Measurements from ENCODE around the gene LHFPL3.
"Not testable (repeated sequence)": the region's sequence is repeated elsewhere in the genome, so short reads cannot be mapped to it uniquely, and the experiment has no call there.

Gene LHFPL3

GRCh38 chr7:104627516-104627915, 299.1 kb downstream of the LHFPL3 start:
- DNase-seq = no peak

- DNase-seq = no peak
These were observed 299.6 kb downstream of the LHFPL3 start for GRCh38 chr7:104628017-104628416.

- no peak for DNase-seq
These were observed 301.0 kb downstream of the LHFPL3 start for GRCh38 chr7:104629408-104629807.

GRCh38 chr7:104640506-104640905, 312.1 kb downstream of the LHFPL3 start:
- DNase-seq = no peak

GRCh38 chr7:104642560-104642959, 314.2 kb downstream of the LHFPL3 start:
- DNase-seq = no peak

- DNase-seq = no peak
These were observed 315.3 kb downstream of the LHFPL3 start for GRCh38 chr7:104643587-104644217.

- DNase-seq = no peak
These were observed 322.7 kb downstream of the LHFPL3 start for GRCh38 chr7:104650991-104651640.

GRCh38 chr7:104652434-104652833, 324.0 kb downstream of the LHFPL3 start:
- DNase-seq = no peak

GRCh38 chr7:104652865-104653264, 324.5 kb downstream of the LHFPL3 start:
- no peak for DNase-seq

- DNase-seq = no peak
These were observed 325.5 kb downstream of the LHFPL3 start for GRCh38 chr7:104653825-104654401.

GRCh38 chr7:104655592-104655991, 327.2 kb downstream of the LHFPL3 start:
- no peak for DNase-seq

- no peak for DNase-seq
These were observed 328.1 kb downstream of the LHFPL3 start for GRCh38 chr7:104656467-104656866.

GRCh38 chr7:104657134-104657533, 328.7 kb downstream of the LHFPL3 start:
- no peak for DNase-seq

GRCh38 chr7:104661575-104661974, 333.2 kb downstream of the LHFPL3 start:
- DNase-seq = no peak

GRCh38 chr7:104664648-104665047, 336.2 kb downstream of the LHFPL3 start:
- DNase-seq = no peak

GRCh38 chr7:104677587-104677986, 349.2 kb downstream of the LHFPL3 start:
- DNase-seq = no peak

GRCh38 chr7:104679085-104679484, 350.7 kb downstream of the LHFPL3 start:
- no peak for DNase-seq

GRCh38 chr7:104686286-104686685, 357.9 kb downstream of the LHFPL3 start:
- DNase-seq = no peak

GRCh38 chr7:104694710-104695109, 366.3 kb downstream of the LHFPL3 start:
- no peak for DNase-seq

- DNase-seq = no peak
These were observed 367.2 kb downstream of the LHFPL3 start for GRCh38 chr7:104695563-104695962.

GRCh38 chr7:104700336-104700735, 371.9 kb downstream of the LHFPL3 start:
- no peak for DNase-seq

GRCh38 chr7:104721027-104721426, 392.6 kb downstream of the LHFPL3 start:
- not testable (repeated sequence) for DNase-seq

GRCh38 chr7:104723001-104723400, 394.6 kb downstream of the LHFPL3 start:
- no peak for DNase-seq

- DNase-seq = no peak
These were observed 430.1 kb downstream of the LHFPL3 start for GRCh38 chr7:104758504-104758903.

GRCh38 chr7:104761892-104762291, 433.5 kb downstream of the LHFPL3 start:
- DNase-seq = no peak

Measured in activated T-cell treated with anti-CD3 and anti-CD28 coated beads, Interleukin-2, amount 50 U/mL, for 1 hour (primary cell).